Superior temporal gyrus (tissue), 1 donor: ENCODE results near the gene NUMB.

Experiments used
- DNase-seq: peaks from one replicate; pipeline ENCODE4 v3.0.0-alpha.2; 2016; ENCODE audit errors: extremely low spot score

Gene NUMB

GRCh38 chr14:73246387-73247150 is 211.8 kb downstream of the NUMB start:
- DNase-seq, result no peak

- no peak for DNase-seq
Measured at GRCh38 chr14:73245480-73246325, 212.6 kb downstream of the NUMB start.

GRCh38 chr14:73244541-73245290 is 213.6 kb downstream of the NUMB start:
- DNase-seq, result no peak

GRCh38 chr14:73243748-73244147 is 214.6 kb downstream of the NUMB start:
- no peak for DNase-seq

- no peak for DNase-seq
Measured at GRCh38 chr14:73243341-73243740, 215.0 kb downstream of the NUMB start.

GRCh38 chr14:73242357-73242901 is 215.9 kb downstream of the NUMB start:
- no peak for DNase-seq

GRCh38 chr14:73241481-73242165 is 216.7 kb downstream of the NUMB start:
- no peak for DNase-seq

GRCh38 chr14:73240816-73241480 is 217.4 kb downstream of the NUMB start:
- DNase-seq, result no peak

- DNase-seq, result peak; percentile 54
Measured at GRCh38 chr14:73239393-73240241, 218.7 kb downstream of the NUMB start.

GRCh38 chr14:73238941-73239340 is 219.4 kb downstream of the NUMB start:
- DNase-seq, result no peak

- DNase-seq, result no peak
Measured at GRCh38 chr14:73238424-73238852, 219.9 kb downstream of the NUMB start.

- no peak for DNase-seq
Measured at GRCh38 chr14:73237786-73238423, 220.4 kb downstream of the NUMB start.

- DNase-seq, result no peak
Measured at GRCh38 chr14:73237219-73237785, 221.0 kb downstream of the NUMB start, which contains the start of gene PAPLN. Gene PAPLN, plus strand, starts transcription at chr14:73237506. Its CDS starts 2,273 bp downstream, at chr14:73239779.

- no peak for DNase-seq
Measured at GRCh38 chr14:73236752-73237218, 221.6 kb downstream of the NUMB start.

GRCh38 chr14:73236157-73236556 is 222.2 kb downstream of the NUMB start:
- DNase-seq, result no peak

- no peak for DNase-seq
Measured at GRCh38 chr14:73235531-73236155, 222.7 kb downstream of the NUMB start.

- no peak for DNase-seq
Measured at GRCh38 chr14:73234586-73235394, 223.6 kb downstream of the NUMB start.
